ENCODE measurements around the gene F13A1.

The F13A1 gene

GRCh38 chr6:6244624-6245023 lies 75.8 kb downstream of the F13A1 start:
- no peak for DNase-seq (ENCODE audit: low read depth, low spot score)

GRCh38 chr6:6243846-6244245 lies 76.6 kb downstream of the F13A1 start:
- DNase-seq (ENCODE audit: low read depth, low spot score), result no peak

- DNase-seq (ENCODE audit: low read depth, low spot score), result no peak
Observed at GRCh38 chr6:6239598-6240581, 80.6 kb downstream of the F13A1 start.

GRCh38 chr6:6236730-6237469 lies 83.6 kb downstream of the F13A1 start:
- DNase-seq (ENCODE audit: low read depth, low spot score), result no peak

GRCh38 chr6:6235786-6236185 lies 84.7 kb downstream of the F13A1 start:
- DNase-seq (ENCODE audit: low read depth, low spot score), result no peak

GRCh38 chr6:6234963-6235362 lies 85.5 kb downstream of the F13A1 start:
- DNase-seq (ENCODE audit: low read depth, low spot score), result no peak

- no peak for DNase-seq (ENCODE audit: low read depth, low spot score)
Observed at GRCh38 chr6:6230286-6230685, 90.2 kb downstream of the F13A1 start.

- DNase-seq (ENCODE audit: low read depth, low spot score), result no peak
Observed at GRCh38 chr6:6227896-6228295, 92.6 kb downstream of the F13A1 start.

GRCh38 chr6:6225885-6226529 lies 94.5 kb downstream of the F13A1 start:
- no peak for DNase-seq (ENCODE audit: low read depth, low spot score)

- DNase-seq (ENCODE audit: low read depth, low spot score), result no peak
Observed at GRCh38 chr6:6224933-6225486, 95.5 kb downstream of the F13A1 start.

- no peak for DNase-seq (ENCODE audit: low read depth, low spot score)
Observed at GRCh38 chr6:6221787-6222535, 98.5 kb downstream of the F13A1 start.

GRCh38 chr6:6220718-6221117 lies 99.7 kb downstream of the F13A1 start:
- no peak for DNase-seq (ENCODE audit: low read depth, low spot score)

- no peak for DNase-seq (ENCODE audit: low read depth, low spot score)
Observed at GRCh38 chr6:6219716-6220115, 100.7 kb downstream of the F13A1 start.

GRCh38 chr6:6218759-6219085 lies 101.7 kb downstream of the F13A1 start:
- DNase-seq (ENCODE audit: low read depth, low spot score), result no peak

- no peak for DNase-seq (ENCODE audit: low read depth, low spot score)
Observed at GRCh38 chr6:6217855-6218758, 102.4 kb downstream of the F13A1 start.

- DNase-seq (ENCODE audit: low read depth, low spot score), result no peak
Observed at GRCh38 chr6:6210994-6211393, 109.5 kb downstream of the F13A1 start.

- DNase-seq (ENCODE audit: low read depth, low spot score), result no peak
Observed at GRCh38 chr6:6202886-6203285, 117.6 kb downstream of the F13A1 start.

- no peak for DNase-seq (ENCODE audit: low read depth, low spot score)
Observed at GRCh38 chr6:6201200-6201599, 119.3 kb downstream of the F13A1 start.

GRCh38 chr6:6199678-6200077 lies 120.8 kb downstream of the F13A1 start:
- DNase-seq (ENCODE audit: low read depth, low spot score), result no peak

- DNase-seq (ENCODE audit: low read depth, low spot score), result no peak
Observed at GRCh38 chr6:6196762-6197161, 123.7 kb downstream of the F13A1 start.

Measured in activated CD4-positive, CD25-positive, alpha-beta regulatory T cell treated with anti-CD3 and anti-CD28 coated beads, Interleukin-2, amount 50 U/mL, for 16 hours (primary cell).